Adrenal gland (tissue), 5 donors: ENCODE measurements around the gene PDLIM5.

ENCODE experiments used
- POLR2A ChIP-seq, 2 donors: fragments of 450-650 bp; IDR thresholded peaks; one replicate each; pipeline ENCODE4 v1.6.1; 2017; ENCODE audit warnings: antibody characterized with exemption in 2 of 2, mild to moderate bottlenecking in 2 of 2, moderate library complexity in 1 of 2
- TF ChIP-seq, protein P1 (sequence below), 6 experiments: fragments of 450-650 bp in 4 of 6; fragments of 200-600 bp in 2 of 6; sonication (generic) in 1 of 6; IDR thresholded peaks; 1 replicate in 5 of 6; 2 replicates in 1 of 6; pipeline versions ENCODE4 v1.5.1 to v1.8.0; 2016 to 2021; ENCODE audit warnings: antibody characterized with exemption in 6 of 6, mild to moderate bottlenecking in 2 of 6, moderate library complexity in 1 of 6
- donor health status: DM: no; HTN: no; CAD: no.

DNA sequence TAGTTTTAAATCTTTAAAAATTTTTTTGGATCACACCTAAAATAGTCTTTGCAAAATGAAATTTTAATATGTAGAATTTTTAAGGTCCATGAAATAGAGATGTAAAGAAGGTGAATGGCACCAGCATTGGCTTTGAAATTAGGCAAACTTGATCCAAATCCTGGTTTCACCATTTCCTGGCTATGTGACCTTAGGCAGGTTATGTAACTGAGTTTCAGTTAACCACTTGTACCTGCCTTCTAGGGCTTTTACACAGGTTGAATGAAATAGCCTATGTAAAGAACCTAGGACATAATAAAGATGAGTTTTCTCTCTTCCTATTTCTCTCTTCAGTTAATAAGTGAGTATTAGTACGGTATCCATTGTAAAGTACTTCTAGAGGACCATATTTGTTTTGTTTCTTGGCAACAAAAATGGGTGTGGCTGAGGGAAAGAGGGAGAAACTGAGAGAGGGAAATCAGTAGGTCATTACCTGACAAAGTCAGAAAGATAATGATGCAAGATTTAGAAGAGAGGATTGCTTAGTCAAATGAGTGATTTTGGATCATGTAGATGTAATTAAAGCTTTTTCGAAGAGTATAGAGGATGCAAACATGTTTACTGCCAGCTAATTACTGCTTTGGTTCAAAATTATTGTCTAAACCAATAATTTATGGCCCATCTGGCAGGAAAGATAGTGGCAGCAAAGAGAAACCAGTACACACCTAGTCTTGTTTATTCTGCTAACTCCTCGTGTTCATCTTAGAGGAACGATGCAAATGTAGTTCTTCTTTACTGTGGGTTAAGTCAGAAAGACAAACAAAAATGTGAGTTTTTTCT is 81.9 kb downstream of the PDLIM5 start:
- TF ChIP-seq, protein P1, sequence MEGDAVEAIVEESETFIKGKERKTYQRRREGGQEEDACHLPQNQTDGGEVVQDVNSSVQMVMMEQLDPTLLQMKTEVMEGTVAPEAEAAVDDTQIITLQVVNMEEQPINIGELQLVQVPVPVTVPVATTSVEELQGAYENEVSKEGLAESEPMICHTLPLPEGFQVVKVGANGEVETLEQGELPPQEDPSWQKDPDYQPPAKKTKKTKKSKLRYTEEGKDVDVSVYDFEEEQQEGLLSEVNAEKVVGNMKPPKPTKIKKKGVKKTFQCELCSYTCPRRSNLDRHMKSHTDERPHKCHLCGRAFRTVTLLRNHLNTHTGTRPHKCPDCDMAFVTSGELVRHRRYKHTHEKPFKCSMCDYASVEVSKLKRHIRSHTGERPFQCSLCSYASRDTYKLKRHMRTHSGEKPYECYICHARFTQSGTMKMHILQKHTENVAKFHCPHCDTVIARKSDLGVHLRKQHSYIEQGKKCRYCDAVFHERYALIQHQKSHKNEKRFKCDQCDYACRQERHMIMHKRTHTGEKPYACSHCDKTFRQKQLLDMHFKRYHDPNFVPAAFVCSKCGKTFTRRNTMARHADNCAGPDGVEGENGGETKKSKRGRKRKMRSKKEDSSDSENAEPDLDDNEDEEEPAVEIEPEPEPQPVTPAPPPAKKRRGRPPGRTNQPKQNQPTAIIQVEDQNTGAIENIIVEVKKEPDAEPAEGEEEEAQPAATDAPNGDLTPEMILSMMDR (IDR thresholded peaks at IDR 0.05): no peak
- no peak for TF ChIP-seq POLR2A (IDR thresholded peaks at IDR 0.05)
